WTC11 (cell line): ENCODE data around the gene MAZ. TPM values are rescaled to one million over a fixed set of nuclear protein-coding genes. Genes with fewer than 3 reads are reported as not detected.

ENCODE experiments used
- ATAC-seq: fragments of 200-7000 bp; cut with Tn5 transposase; 2 replicates; pipeline ENCODE4 v1.10.0; 2021; ENCODE audit warnings: mild to moderate bottlenecking, moderate library complexity
- CTCF ChIA-PET: fragments of 300-600 bp; sonication (Branson Sonifier 250); formaldehyde crosslinking; loops from one replicate; lab custom pipeline; 2021; ENCODE audit warnings: antibody characterized with exemption; lab: Charles Lee
- POLR2A ChIA-PET: fragments of 350-600 bp; sonication (Branson Sonifier 250); formaldehyde crosslinking; loops from one replicate; lab custom pipeline; 2021; ENCODE audit warnings: antibody characterized with exemption; lab: Charles Lee
- DNase-seq: peaks from one replicate; pipeline ENCODE4 v3.0.0; 2021; ENCODE audit warnings: low spot score
- H3K27ac Mint-ChIP-seq: 2 replicates; pipeline ENCODE4 v1.8.0; 2021; ENCODE audit warnings: mixed read lengths
- H3K27me3 Mint-ChIP-seq: 2 replicates; pipeline ENCODE4 v1.8.0; 2021; ENCODE audit warnings: low read depth, mild to moderate bottlenecking, moderate library complexity, mixed read lengths
- H3K36me3 Mint-ChIP-seq: 2 replicates; pipeline ENCODE4 v1.8.0; 2021; ENCODE audit warnings: mixed read lengths
- H3K4me1 Mint-ChIP-seq: 2 replicates; pipeline ENCODE4 v1.8.0; 2022; ENCODE audit warnings: mixed read lengths
- H3K4me3 Mint-ChIP-seq: 2 replicates; pipeline ENCODE4 v1.8.0; 2021; ENCODE audit warnings: mild to moderate bottlenecking, moderate library complexity, mixed read lengths
- H3K9me3 Mint-ChIP-seq: 2 replicates; pipeline ENCODE4 v1.8.0; 2021; ENCODE audit warnings: mixed read lengths
- CREB1 ChIP-seq: sonication (generic); formaldehyde crosslinking; IDR thresholded peaks from 2 replicates; pipeline ENCODE4 v1.8.0; 2023; ENCODE audit warnings: mild to moderate bottlenecking, missing genetic modification reagents
- GABPB1 ChIP-seq: sonication (generic); formaldehyde crosslinking; IDR thresholded peaks from 2 replicates; pipeline ENCODE4 v1.8.1; 2023; ENCODE audit warnings: mild to moderate bottlenecking, missing genetic modification reagents
- JAZF1 ChIP-seq: fragments of 250-450 bp; sonication (Bioruptor Pico); IDR thresholded peaks from 2 replicates; pipeline ENCODE4 v1.9.0; 2021; ENCODE audit warnings: moderate library complexity, mild to moderate bottlenecking, inconsistent platforms
- NFATC4 ChIP-seq: fragments of 250-450 bp; sonication (Bioruptor Pico); IDR thresholded peaks from 2 replicates; pipeline ENCODE4 v1.9.0; 2021; ENCODE audit warnings: mild to moderate bottlenecking
- NR3C1 ChIP-seq: sonication (generic); formaldehyde crosslinking; conservative IDR thresholded peaks from 2 replicates; pipeline ENCODE4 v1.8.1; 2023; ENCODE audit warnings: low read depth, mild to moderate bottlenecking, missing genetic modification reagents
- OVOL2 ChIP-seq: fragments of 250-450 bp; sonication (Bioruptor Pico); IDR thresholded peaks from 2 replicates; pipeline ENCODE4 v1.9.0; 2021; ENCODE audit warnings: mild to moderate bottlenecking, borderline replicate concordance
- PRRX2 ChIP-seq: fragments of 250-450 bp; sonication (Bioruptor Pico); IDR thresholded peaks from 2 replicates; pipeline ENCODE4 v1.8.0; 2021; ENCODE audit warnings: mild to moderate bottlenecking
- RELA ChIP-seq: sonication (generic); formaldehyde crosslinking; IDR thresholded peaks from 2 replicates; pipeline ENCODE4 v1.8.1; 2022; ENCODE audit warnings: missing genetic modification reagents, mild to moderate bottlenecking, borderline replicate concordance
- TCF7 ChIP-seq: sonication (generic); formaldehyde crosslinking; IDR thresholded peaks from 2 replicates; pipeline ENCODE4 v1.8.0; 2022; ENCODE audit warnings: mild to moderate bottlenecking, low read depth, missing genetic modification reagents, moderate library complexity
- TEAD1 ChIP-seq: sonication (generic); formaldehyde crosslinking; IDR thresholded peaks from 2 replicates; pipeline ENCODE4 v1.8.0; 2022; ENCODE audit warnings: mild to moderate bottlenecking, missing genetic modification reagents
- ZNF138 ChIP-seq: sonication (generic); formaldehyde crosslinking; conservative IDR thresholded peaks from 2 replicates; pipeline ENCODE4 v1.8.1; 2022; ENCODE audit warnings: mild to moderate bottlenecking, moderate library complexity, missing genetic modification reagents
- ZNF219 ChIP-seq: sonication (generic); formaldehyde crosslinking; IDR thresholded peaks from 2 replicates; pipeline ENCODE4 v1.8.0; 2023; ENCODE audit warnings: missing genetic modification reagents, mild to moderate bottlenecking, borderline replicate concordance
- ZNF416 ChIP-seq: fragments of 250-450 bp; sonication (Bioruptor Pico); IDR thresholded peaks from 2 replicates; pipeline ENCODE4 v1.9.0; 2021; ENCODE audit warnings: mild to moderate bottlenecking, inconsistent platforms
- total RNA-seq: library from RNA; stranded (reverse); gene quantifications from 3 replicates; pipeline ENCODE4 v1.2.3, GENCODE V29; 2021
- TF ChIP-seq, protein P1 (sequence below): sonication (generic); formaldehyde crosslinking; IDR thresholded peaks from 2 replicates; pipeline ENCODE4 v1.8.0; 2022; ENCODE audit warnings: mild to moderate bottlenecking, missing genetic modification reagents
- TF ChIP-seq, protein P2 (sequence below): sonication (generic); formaldehyde crosslinking; IDR thresholded peaks from 2 replicates; pipeline ENCODE4 v1.8.1; 2023; ENCODE audit warnings: mild to moderate bottlenecking, missing genetic modification reagents
- TF ChIP-seq, protein P3 (sequence below): sonication (generic); formaldehyde crosslinking; IDR thresholded peaks from 2 replicates; pipeline ENCODE4 v1.8.1; 2023; ENCODE audit warnings: mild to moderate bottlenecking, missing genetic modification reagents, moderate library complexity
- TF ChIP-seq, protein P4 (sequence below): sonication (generic); formaldehyde crosslinking; IDR thresholded peaks from 2 replicates; pipeline ENCODE4 v1.8.1; 2023; ENCODE audit warnings: mild to moderate bottlenecking, moderate library complexity, missing genetic modification reagents
- TF ChIP-seq, protein P5 (sequence below): sonication (generic); formaldehyde crosslinking; IDR thresholded peaks from 2 replicates; pipeline ENCODE4 v1.8.1; 2022; ENCODE audit warnings: mild to moderate bottlenecking, missing genetic modification reagents, moderate library complexity, borderline replicate concordance
- TF ChIP-seq, protein P6 (sequence below): fragments of 250-450 bp; sonication (Bioruptor Pico); IDR thresholded peaks from 2 replicates; pipeline ENCODE4 v1.9.0; 2021; ENCODE audit warnings: moderate library complexity, mild to moderate bottlenecking, inconsistent platforms, borderline replicate concordance
- TF ChIP-seq, protein P7 (sequence below): sonication (generic); formaldehyde crosslinking; IDR thresholded peaks from 2 replicates; pipeline ENCODE4 v1.8.0; 2022; ENCODE audit warnings: mild to moderate bottlenecking, missing genetic modification reagents
- TF ChIP-seq, protein P8 (sequence below): sonication (generic); formaldehyde crosslinking; IDR thresholded peaks from 2 replicates; pipeline ENCODE4 v1.8.0; 2022; ENCODE audit warnings: mild to moderate bottlenecking, missing genetic modification reagents

The MAZ gene
- total RNA-seq, 1 experiment from 2014 or later = 405 TPM

DNA sequence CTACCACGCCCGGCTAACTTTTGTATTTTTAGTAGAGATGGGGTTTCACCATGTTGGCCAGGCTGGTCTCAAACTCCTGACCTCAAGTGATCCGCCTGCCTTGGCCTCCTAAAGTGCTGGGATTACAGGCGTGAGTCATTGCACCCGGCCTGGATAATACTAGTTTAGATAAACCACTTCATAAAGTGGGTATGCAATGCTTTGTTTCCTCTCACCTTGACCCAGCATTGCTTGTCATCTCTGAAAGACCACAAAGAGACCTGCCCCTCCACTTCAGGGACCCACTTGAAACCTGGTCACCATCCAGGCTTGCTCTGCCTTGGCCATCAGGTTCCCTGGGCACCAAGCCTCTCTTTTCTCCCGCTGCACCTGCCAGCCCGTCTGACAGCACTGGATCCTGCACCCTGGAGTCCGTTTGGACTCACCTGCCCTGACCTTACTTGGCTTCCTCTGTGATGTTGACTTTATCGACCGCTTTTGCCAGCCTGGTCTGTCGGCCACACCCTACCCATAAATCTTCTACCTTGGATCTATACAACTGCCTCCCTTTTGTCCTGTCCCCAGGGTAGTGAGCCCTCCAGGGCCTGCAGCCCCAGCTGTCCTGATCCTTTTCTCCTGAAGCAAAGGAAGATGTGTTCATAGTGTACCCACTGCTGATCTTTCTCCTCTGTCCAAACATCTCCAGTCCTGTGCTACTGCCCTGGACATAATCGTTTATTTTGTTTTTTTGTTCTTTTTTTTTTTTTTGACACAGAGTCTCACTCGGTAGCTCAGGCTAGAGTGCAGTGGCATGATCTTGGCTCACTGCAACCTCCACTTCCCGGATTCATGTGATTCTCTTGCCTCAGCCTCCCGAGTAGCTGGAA, 40.9 kb upstream of the MAZ start:
- no peak overlapping the region for H3K27ac Mint-ChIP-seq
- TF ChIP-seq, protein P1, sequence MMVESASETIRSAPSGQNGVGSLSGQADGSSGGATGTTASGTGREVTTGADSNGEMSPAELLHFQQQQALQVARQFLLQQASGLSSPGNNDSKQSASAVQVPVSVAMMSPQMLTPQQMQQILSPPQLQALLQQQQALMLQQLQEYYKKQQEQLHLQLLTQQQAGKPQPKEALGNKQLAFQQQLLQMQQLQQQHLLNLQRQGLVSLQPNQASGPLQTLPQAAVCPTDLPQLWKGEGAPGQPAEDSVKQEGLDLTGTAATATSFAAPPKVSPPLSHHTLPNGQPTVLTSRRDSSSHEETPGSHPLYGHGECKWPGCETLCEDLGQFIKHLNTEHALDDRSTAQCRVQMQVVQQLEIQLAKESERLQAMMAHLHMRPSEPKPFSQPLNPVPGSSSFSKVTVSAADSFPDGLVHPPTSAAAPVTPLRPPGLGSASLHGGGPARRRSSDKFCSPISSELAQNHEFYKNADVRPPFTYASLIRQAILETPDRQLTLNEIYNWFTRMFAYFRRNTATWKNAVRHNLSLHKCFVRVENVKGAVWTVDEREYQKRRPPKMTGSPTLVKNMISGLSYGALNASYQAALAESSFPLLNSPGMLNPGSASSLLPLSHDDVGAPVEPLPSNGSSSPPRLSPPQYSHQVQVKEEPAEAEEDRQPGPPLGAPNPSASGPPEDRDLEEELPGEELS (CRISPR knock-in tag) = no peak
- peak; percentile 64 for TF ChIP-seq GABPB1 (CRISPR knock-in tag)
- TF ChIP-seq JAZF1 (CRISPR knock-in tag) = no peak
- no peak for TF ChIP-seq CREB1
- H3K4me3 Mint-ChIP-seq = no peak overlapping the region
- ChIA-PET POLR2A (no interaction called here), CTCF (interaction anchor here (0.8 to 2.6 kb wide), 3 partner anchors 20 to 25 kb away, joined by 3 to 9 read pairs (median 6); partner anchors contain the start of gene KIF22)
- no peak for ATAC-seq
- DNase-seq = no peak
- H3K9me3 Mint-ChIP-seq = no peaks in the 10 kb centered on the region
- peaks cover 3% of the 10 kb centered on the region; the same call in 1 of the 2 replicates for H3K27me3 Mint-ChIP-seq
- H3K36me3 Mint-ChIP-seq = no peaks in the 10 kb centered on the region
- H3K4me1 Mint-ChIP-seq = peaks cover 7% of the 10 kb centered on the region; the same call in 1 of the 2 replicates

DNA sequence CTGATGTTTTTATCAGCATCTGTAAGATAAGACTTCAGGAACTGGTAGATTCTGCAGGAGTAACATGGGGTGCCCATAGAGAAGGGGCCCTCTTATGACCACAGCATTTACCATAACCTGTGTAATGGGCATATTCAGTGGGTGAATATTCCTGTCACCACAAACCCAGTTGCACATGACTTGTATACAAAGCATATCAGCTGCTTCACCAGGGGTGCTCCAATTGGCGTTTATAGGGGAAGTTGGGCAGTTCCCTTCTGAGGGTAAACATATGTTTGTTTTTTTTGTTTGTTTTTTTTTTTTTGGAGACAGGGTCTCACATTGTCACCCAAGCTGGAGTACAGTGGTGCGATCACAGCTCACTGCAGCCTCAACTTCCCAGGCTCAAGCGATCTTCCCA, 39.8 kb upstream of the MAZ start:
- Mint-ChIP-seq H3K27me3 (peaks cover 3% of the 10 kb centered on the region; the same call in 1 of the 2 replicates), H3K27ac (no peak overlapping the region), H3K36me3 (no peaks in the 10 kb centered on the region), H3K4me3 (no peak overlapping the region), H3K4me1 (0 out of 2 replicates have a peak, but pooled peaks cover 2% of the 10 kb centered on the region), H3K9me3 (no peaks in the 10 kb centered on the region)
- DNase-seq = no peak
- TF ChIP-seq PRRX2 (CRISPR knock-in tag) = no peak
- no peak for TF ChIP-seq ZNF219 (CRISPR knock-in tag)
- TF ChIP-seq OVOL2 (CRISPR knock-in tag) = no peak
- TF ChIP-seq, protein P2, sequence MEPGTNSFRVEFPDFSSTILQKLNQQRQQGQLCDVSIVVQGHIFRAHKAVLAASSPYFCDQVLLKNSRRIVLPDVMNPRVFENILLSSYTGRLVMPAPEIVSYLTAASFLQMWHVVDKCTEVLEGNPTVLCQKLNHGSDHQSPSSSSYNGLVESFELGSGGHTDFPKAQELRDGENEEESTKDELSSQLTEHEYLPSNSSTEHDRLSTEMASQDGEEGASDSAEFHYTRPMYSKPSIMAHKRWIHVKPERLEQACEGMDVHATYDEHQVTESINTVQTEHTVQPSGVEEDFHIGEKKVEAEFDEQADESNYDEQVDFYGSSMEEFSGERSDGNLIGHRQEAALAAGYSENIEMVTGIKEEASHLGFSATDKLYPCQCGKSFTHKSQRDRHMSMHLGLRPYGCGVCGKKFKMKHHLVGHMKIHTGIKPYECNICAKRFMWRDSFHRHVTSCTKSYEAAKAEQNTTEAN (CRISPR knock-in tag) = no peak
- TF ChIP-seq, protein P3, sequence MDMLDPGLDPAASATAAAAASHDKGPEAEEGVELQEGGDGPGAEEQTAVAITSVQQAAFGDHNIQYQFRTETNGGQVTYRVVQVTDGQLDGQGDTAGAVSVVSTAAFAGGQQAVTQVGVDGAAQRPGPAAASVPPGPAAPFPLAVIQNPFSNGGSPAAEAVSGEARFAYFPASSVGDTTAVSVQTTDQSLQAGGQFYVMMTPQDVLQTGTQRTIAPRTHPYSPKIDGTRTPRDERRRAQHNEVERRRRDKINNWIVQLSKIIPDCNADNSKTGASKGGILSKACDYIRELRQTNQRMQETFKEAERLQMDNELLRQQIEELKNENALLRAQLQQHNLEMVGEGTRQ (CRISPR knock-in tag) = no peak
- TF ChIP-seq ZNF138 (CRISPR knock-in tag) = no peak
- TF ChIP-seq, protein P4, sequence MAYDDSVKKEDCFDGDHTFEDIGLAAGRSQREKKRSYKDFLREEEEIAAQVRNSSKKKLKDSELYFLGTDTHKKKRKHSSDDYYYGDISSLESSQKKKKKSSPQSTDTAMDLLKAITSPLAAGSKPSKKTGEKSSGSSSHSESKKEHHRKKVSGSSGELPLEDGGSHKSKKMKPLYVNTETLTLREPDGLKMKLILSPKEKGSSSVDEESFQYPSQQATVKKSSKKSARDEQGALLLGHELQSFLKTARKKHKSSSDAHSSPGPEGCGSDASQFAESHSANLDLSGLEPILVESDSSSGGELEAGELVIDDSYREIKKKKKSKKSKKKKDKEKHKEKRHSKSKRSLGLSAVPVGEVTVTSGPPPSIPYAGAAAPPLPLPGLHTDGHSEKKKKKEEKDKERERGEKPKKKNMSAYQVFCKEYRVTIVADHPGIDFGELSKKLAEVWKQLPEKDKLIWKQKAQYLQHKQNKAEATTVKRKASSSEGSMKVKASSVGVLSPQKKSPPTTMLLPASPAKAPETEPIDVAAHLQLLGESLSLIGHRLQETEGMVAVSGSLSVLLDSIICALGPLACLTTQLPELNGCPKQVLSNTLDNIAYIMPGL = no peak
- TF ChIP-seq TEAD1 (CRISPR knock-in tag) = no peak
- CTCF ChIA-PET = interaction anchor here (2.5 to 2.6 kb wide), 2 partner anchors 18 to 24 kb away, joined by 9 read pairs; partner anchors contain the start of gene KIF22
- no peak for ATAC-seq
- POLR2A ChIA-PET = interaction anchor here (0.7 kb wide), 1 partner anchor 64 kb away, joined by 3 read pairs; no protein-coding TSS in a partner anchor

DNA sequence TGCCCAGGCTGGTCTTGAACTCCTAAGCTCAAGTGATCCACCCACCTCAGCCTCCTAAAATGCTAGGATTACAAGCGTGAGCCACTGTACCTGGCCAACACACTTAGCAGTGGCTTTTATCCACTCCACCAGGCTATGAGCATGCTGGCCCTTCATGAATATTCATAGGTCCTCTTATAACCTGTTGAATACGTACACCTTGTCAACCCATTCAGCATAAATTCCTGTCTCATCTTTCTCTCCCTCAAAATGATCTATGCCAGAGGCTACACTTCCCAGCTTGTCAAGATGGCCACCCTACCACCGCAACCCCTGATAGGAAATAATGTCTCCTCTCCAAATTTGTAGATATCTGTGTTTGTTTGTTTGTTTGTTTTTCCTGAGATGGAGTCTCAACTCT, 39.3 kb upstream of the MAZ start:
- Mint-ChIP-seq H3K9me3 (no peaks in the 10 kb centered on the region), H3K27ac (no peak overlapping the region), H3K4me3 (no peak overlapping the region)
- ATAC-seq = no peak
- TF ChIP-seq OVOL2 (CRISPR knock-in tag) (no peak), RELA (no peak), NFATC4 (no peak), ZNF416 (CRISPR knock-in tag) (no peak), NR3C1 (CRISPR knock-in tag) (no peak), TCF7 (CRISPR knock-in tag) (no peak)
- TF ChIP-seq, protein P5, sequence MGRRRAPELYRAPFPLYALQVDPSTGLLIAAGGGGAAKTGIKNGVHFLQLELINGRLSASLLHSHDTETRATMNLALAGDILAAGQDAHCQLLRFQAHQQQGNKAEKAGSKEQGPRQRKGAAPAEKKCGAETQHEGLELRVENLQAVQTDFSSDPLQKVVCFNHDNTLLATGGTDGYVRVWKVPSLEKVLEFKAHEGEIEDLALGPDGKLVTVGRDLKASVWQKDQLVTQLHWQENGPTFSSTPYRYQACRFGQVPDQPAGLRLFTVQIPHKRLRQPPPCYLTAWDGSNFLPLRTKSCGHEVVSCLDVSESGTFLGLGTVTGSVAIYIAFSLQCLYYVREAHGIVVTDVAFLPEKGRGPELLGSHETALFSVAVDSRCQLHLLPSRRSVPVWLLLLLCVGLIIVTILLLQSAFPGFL = no peak
- TF ChIP-seq, protein P6, sequence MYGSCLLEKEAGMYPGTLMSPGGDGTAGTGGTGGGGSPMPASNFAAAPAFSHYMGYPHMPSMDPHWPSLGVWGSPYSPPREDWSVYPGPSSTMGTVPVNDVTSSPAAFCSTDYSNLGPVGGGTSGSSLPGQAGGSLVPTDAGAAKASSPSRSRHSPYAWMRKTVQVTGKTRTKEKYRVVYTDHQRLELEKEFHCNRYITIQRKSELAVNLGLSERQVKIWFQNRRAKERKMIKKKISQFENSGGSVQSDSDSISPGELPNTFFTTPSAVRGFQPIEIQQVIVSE (CRISPR knock-in tag) = no peak
- TF ChIP-seq, protein P7, sequence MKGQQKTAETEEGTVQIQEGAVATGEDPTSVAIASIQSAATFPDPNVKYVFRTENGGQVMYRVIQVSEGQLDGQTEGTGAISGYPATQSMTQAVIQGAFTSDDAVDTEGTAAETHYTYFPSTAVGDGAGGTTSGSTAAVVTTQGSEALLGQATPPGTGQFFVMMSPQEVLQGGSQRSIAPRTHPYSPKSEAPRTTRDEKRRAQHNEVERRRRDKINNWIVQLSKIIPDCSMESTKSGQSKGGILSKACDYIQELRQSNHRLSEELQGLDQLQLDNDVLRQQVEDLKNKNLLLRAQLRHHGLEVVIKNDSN (CRISPR knock-in tag) = no peak
- TF ChIP-seq, protein P8, sequence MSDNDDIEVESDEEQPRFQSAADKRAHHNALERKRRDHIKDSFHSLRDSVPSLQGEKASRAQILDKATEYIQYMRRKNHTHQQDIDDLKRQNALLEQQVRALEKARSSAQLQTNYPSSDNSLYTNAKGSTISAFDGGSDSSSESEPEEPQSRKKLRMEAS (CRISPR knock-in tag) = no peak
- TF ChIP-seq, all 79 proteins: peak for 0
- CTCF ChIA-PET = interaction anchor here (2.5 to 2.6 kb wide), 2 partner anchors 17 to 23 kb away, joined by 9 read pairs; partner anchors contain the start of gene KIF22
- H3K36me3 Mint-ChIP-seq = no peaks in the 10 kb centered on the region
- POLR2A ChIA-PET = interaction anchor here (0.7 kb wide), 1 partner anchor 63 kb away, joined by 3 read pairs; no protein-coding TSS in a partner anchor
- peaks cover 3% of the 10 kb centered on the region; the same call in 1 of the 2 replicates for H3K27me3 Mint-ChIP-seq
- DNase-seq = no peak
- peaks cover under 1% of the 10 kb centered on the region; the same call in 1 of the 2 replicates for H3K4me1 Mint-ChIP-seq
